K562 (cell line): ENCODE data around the gene OPCML. TPM values are rescaled to one million over a fixed set of nuclear protein-coding genes. Genes with fewer than 3 reads are reported as not detected.

ENCODE experiments used
- ATAC-seq: fragments of 200-7000 bp; cut with Tn5 transposase; 3 replicates; pipeline ENCODE4 v1.9.1; 2020; ENCODE audit warnings: moderate library complexity
- BruUV-seq: library from RNA; stranded (reverse); fragments of 400-500 nt; replicated peaks from 2 replicates; lab custom pipeline; 2021; lab: Mats Ljungman, UMichigan
- CTCF ChIA-PET: fragments of 300-600 bp; formaldehyde crosslinking; extraction: SDS; loops from one replicate; lab custom pipeline; 2021; ENCODE audit warnings: low intra/inter-chr PET ratio; lab: Yijun Ruan, JAX
- POLR2A ChIA-PET: fragments of 300-600, 350-650 bp; sonication (Branson Sonifier 250); formaldehyde crosslinking; extraction: SDS; loops from one replicate; lab custom pipeline; 2021; ENCODE audit warnings: antibody characterized with exemption, inconsistent platforms; lab: Yijun Ruan, JAX
- DNase-seq, 4 experiments: peaks; one replicate each; pipeline versions ENCODE4 v3.0.0 to v3.0.0-alpha.2; 2011 to 2018; ENCODE audit warnings: low spot score in 3 of 4, mixed read lengths in 3 of 4; ENCODE audit errors: extremely low read depth in 1 of 4
- FAIRE-seq: peaks from 2 replicates; lab custom pipeline; 2011; peaks lifted over from hg19 to GRCh38; lab: Jason Lieb, UNC
- H2AFZ ChIP-seq: 2 replicates; pipeline ENCODE4 v1.6.0; 2011; ENCODE audit warnings: low read depth, low read length, control low read depth, inconsistent platforms
- H3K27ac ChIP-seq: fragments of 200-600 bp; 3 replicates; pipeline ENCODE4 v1.8.0; 2011; ENCODE audit warnings: low read depth, mild to moderate bottlenecking, control low read depth, inconsistent platforms, low read length, moderate library complexity, mixed read lengths; ENCODE audit errors: extremely low read depth
- H3K27me3 ChIP-seq, 2 experiments: fragments of 300-600 bp in 1 of 2; 2 replicates in 1 of 2; 3 replicates in 1 of 2; pipeline versions ENCODE4 v1.6.0 to v1.8.0; 2011; ENCODE audit warnings: inconsistent platforms in 2 of 2, low read length in 2 of 2, mild to moderate bottlenecking in 1 of 2, mixed read lengths in 1 of 2, moderate library complexity in 1 of 2; ENCODE audit not compliant: control insufficient read depth in 2 of 2, insufficient read depth in 2 of 2
- H3K36me3 ChIP-seq: fragments of 300-600 bp; 3 replicates; pipeline ENCODE4 v1.8.0; 2011; ENCODE audit warnings: mild to moderate bottlenecking, low read length, inconsistent platforms; ENCODE audit not compliant: control insufficient read depth, insufficient read depth
- H3K4me1 ChIP-seq, 2 experiments: fragments of 200-600 bp in 1 of 2; replicated peaks in 1 of 2; 2 replicates in 1 of 2; 3 replicates in 1 of 2; pipeline versions ENCODE4 v1.5.1 to v1.8.0; 2011; ENCODE audit warnings: inconsistent platforms in 2 of 2, low read length in 2 of 2, mild to moderate bottlenecking in 1 of 2, mixed read lengths in 1 of 2, moderate library complexity in 1 of 2; ENCODE audit not compliant: control insufficient read depth in 2 of 2, insufficient read depth in 2 of 2
- H3K4me2 ChIP-seq: 2 replicates; pipeline ENCODE4 v1.6.1; 2011; ENCODE audit warnings: low read length, control low read depth, inconsistent platforms, mixed read lengths; ENCODE audit not compliant: insufficient read depth
- H3K4me3 ChIP-seq: fragments of 200-600 bp; sonication (generic), shearing (Covaris generic); 2 replicates; pipeline ENCODE4 v1.5.1; 2016; ENCODE audit warnings: control low read depth, inconsistent platforms
- H3K79me2 ChIP-seq: fragments of 200-600 bp; 3 replicates; pipeline ENCODE4 v1.8.0; 2011; ENCODE audit warnings: low read length, inconsistent platforms; ENCODE audit not compliant: control insufficient read depth, insufficient read depth
- H3K9ac ChIP-seq, 2 experiments: 2 replicates each; pipeline versions ENCODE4 v1.6.0 to v1.6.1; 2011; ENCODE audit warnings: low read depth in 2 of 2, low read length in 2 of 2, control low read depth in 1 of 2, inconsistent platforms in 1 of 2, mild to moderate bottlenecking in 1 of 2, mixed read lengths in 1 of 2; ENCODE audit not compliant: insufficient read depth in 1 of 2
- H3K9me1 ChIP-seq: one replicate; pipeline ENCODE4 v1.6.0; 2011; ENCODE audit warnings: inconsistent platforms, mild to moderate bottlenecking, low read length, moderate library complexity; ENCODE audit not compliant: control insufficient read depth, insufficient read depth
- H3K9me3 ChIP-seq: replicated peaks from 2 replicates; pipeline ENCODE4 v1.5.1; 2011; ENCODE audit warnings: low read depth, low read length, inconsistent platforms; ENCODE audit not compliant: control insufficient read depth, insufficient read depth
- H4K20me1 ChIP-seq: replicated peaks from 2 replicates; pipeline ENCODE4 v1.6.1; 2011; ENCODE audit warnings: low read length, inconsistent platforms, mixed read lengths; ENCODE audit not compliant: control insufficient read depth, insufficient read depth
- DEAF1 ChIP-seq: fragments of 450-650 bp; formaldehyde crosslinking; IDR thresholded peaks from 2 replicates; pipeline ENCODE4 v1.4.0; 2020; ENCODE audit warnings: mild to moderate bottlenecking, moderate library complexity
- DPF2 ChIP-seq: fragments of 450-650 bp; IDR thresholded peaks from 2 replicates; pipeline ENCODE4 v1.6.1; 2016
- KAT8 ChIP-seq: fragments of 450-650 bp; IDR thresholded peaks from 2 replicates; pipeline ENCODE4 v1.6.1; 2016; ENCODE audit warnings: low read depth, mild to moderate bottlenecking
- TFAM ChIP-seq: fragments of 250-450 bp; sonication (Bioruptor Pico); conservative IDR thresholded peaks from 2 replicates; pipeline ENCODE4 v1.5.0; 2021; ENCODE audit warnings: mild to moderate bottlenecking, moderate library complexity
- in situ Hi-C: fragments of 300-500 bp; cut with MboI; formaldehyde crosslinking; loops from 4 replicates; pipeline ENCODE4 v1.15.0; 2018; ENCODE audit warnings: inconsistent platforms, mixed read lengths
- intact Hi-C: fragments of 100-400 bp; cut with micrococcal nuclease; formaldehyde crosslinking; loops from 2 replicates; pipeline ENCODE4 v1.14.2; 2022
- polyA plus RNA-seq, 8 experiments: library from polyadenylated mRNA; depleted of rRNA in 4 of 8; stranded (reverse) in 5 of 8; unstranded in 3 of 8; fragments of >200 nt; fragmentation: Nextera tagmentation in 2 of 8; fragmentation: Illumina TruSeq in 1 of 8; extraction: Ambion mirVana in 2 of 8; extraction: Trizol in 1 of 8; gene quantifications; 2 replicates each; pipeline versions ENCODE4 v1.2.1 to v1.2.3, GENCODE V29; 2011 to 2014; ENCODE audit warnings: inconsistent platforms in 1 of 8, missing spikeins in 1 of 8
- total RNA-seq, 7 experiments: library from RNA; depleted of rRNA in 6 of 7; stranded (reverse); fragments of >200 nt in 6 of 7; fragmentation: Illumina TruSeq in 2 of 7; extraction: Trizol in 2 of 7; gene quantifications; 2 replicates each; pipeline versions ENCODE4 v1.2.1 to v1.2.3, GENCODE V29; 2011 to 2021; ENCODE audit warnings: low replicate concordance in 1 of 7
- TF ChIP-seq, protein P1 (sequence below): sonication (generic); formaldehyde crosslinking; IDR thresholded peaks from 2 replicates; pipeline ENCODE4 v1.8.0; 2022; ENCODE audit warnings: missing genetic modification reagents, mild to moderate bottlenecking, moderate library complexity, borderline replicate concordance

Gene OPCML
- total and polyA plus RNA-seq, 9 of the 15 experiments (the other 6 are each of a cell fraction or from before 2014, with no cell fraction given), result not detected

DNA sequence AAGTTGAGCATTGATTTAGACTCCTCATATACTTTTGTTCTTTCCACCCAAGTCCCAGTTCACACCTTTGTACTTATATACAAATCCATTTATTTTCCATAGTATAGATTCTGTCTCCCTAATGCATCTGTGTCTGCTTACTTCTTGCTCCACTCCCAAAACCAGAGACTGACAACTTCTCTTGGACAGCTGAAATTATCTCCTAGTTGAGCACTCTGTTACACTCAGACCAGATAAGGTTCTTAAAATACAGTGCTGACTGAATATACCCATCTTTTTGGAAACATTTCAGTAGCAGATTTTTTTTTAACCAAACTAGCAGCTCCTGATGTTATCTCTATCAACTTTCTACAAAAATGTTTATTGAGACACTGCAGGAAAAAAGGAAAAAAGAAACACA, 106.3 kb downstream of the OPCML start:
- no TSS peak for BruUV-seq
- FAIRE-seq, result no peak
- Histone ChIP-seq H3K9me1 (no peaks in the 10 kb centered on the region), H3K4me2 (no peak overlapping the region), H3K4me1 (no peaks in the 10 kb centered on the region), H4K20me1 (no peaks in the 10 kb centered on the region), H3K27ac (no peak overlapping the region), H3K9me3 (0 out of 2 replicates have a peak, but pooled peaks cover 2% of the 10 kb centered on the region), H3K9ac (no peak overlapping the region), H3K79me2 (no peaks in the 10 kb centered on the region), H3K36me3 (no peaks in the 10 kb centered on the region), H3K4me3 (no peak overlapping the region), H2AFZ (no peak overlapping the region), H3K27me3 (no peaks in the 10 kb centered on the region)
- POLR2A ChIA-PET, result no interaction called here
- in situ Hi-C loops, result no loop called here
- intact Hi-C loops, result no loop called here
- no peak for ATAC-seq
- TF ChIP-seq, protein P1, sequence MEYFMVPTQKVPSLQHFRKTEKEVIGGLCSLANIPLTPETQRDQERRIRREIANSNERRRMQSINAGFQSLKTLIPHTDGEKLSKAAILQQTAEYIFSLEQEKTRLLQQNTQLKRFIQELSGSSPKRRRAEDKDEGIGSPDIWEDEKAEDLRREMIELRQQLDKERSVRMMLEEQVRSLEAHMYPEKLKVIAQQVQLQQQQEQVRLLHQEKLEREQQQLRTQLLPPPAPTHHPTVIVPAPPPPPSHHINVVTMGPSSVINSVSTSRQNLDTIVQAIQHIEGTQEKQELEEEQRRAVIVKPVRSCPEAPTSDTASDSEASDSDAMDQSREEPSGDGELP (CRISPR knock-in tag), result no peak
- TF ChIP-seq TFAM (no peak), KAT8 (no peak), DEAF1 (CRISPR knock-in tag) (no peak), DPF2 (no peak)
- CTCF ChIA-PET, result no interaction called here
- DNase-seq, result no peak
